ENCODE data around the gene CSF3R. TPM values are rescaled to one million over a fixed set of nuclear protein-coding genes. Genes with fewer than 3 reads are reported as not detected.

Gene CSF3R
- under 1 TPM in 1 of 2 experiments, not detected in 1; 0.44 TPM for total RNA-seq
- polyA plus RNA-seq: under 1 TPM in 2 of 3 donors, not detected in 1; 0.10 to 0.20 TPM
- 0 to 0.17 (median 0) reads per million in 6 experiments for total RNA-seq

- Mint-ChIP-seq H3K9me3 (no peaks in the 10 kb centered on the region), H3K27me3 (peaks cover 0 to 16% (median 4%) of the 10 kb centered on the region in 5 donors), H3K4me1 (peaks cover 7 to 23% (median 12%) of the 10 kb centered on the region in 4 donors), H3K4me3 (peak within 1 kb of the TSS; percentile 50 to 77 (median 65)), H3K27ac (peak within 1 kb of the TSS in 7 of 10 donors; percentile 22 to 86 (median 68)), H3K36me3 (no peaks in the 10 kb centered on the region)
- no peak for ATAC-seq
- POLR2A ChIA-PET: no interaction called here
- no peak for DNase-seq
Measured at GRCh38 chr1:36482724-36483388, at the start of gene CSF3R. Gene CSF3R, minus strand, starts transcription at chr1:36482913. Its CDS starts 3,417 bp downstream, at chr1:36479496.

GRCh38 chr1:36531833-36532232 is 49.1 kb upstream of the CSF3R start:
- POLR2A ChIA-PET: no interaction called here
- DNase-seq (no peak), ATAC-seq (no peak)
- Mint-ChIP-seq H3K27ac (no peak overlapping the region), H3K27me3 (peaks cover 0 to 30% (median 11%) of the 10 kb centered on the region in 5 donors), H3K4me1 (peaks cover 0 to 2% (median 0%) of the 10 kb centered on the region in 4 donors), H3K36me3 (no peaks in the 10 kb centered on the region), H3K4me3 (no peak overlapping the region), H3K9me3 (peaks cover 0 to 5% (median 0%) of the 10 kb centered on the region in 9 donors)

- Mint-ChIP-seq H3K4me1 (peaks cover 0 to 2% (median 0%) of the 10 kb centered on the region in 4 donors), H3K27me3 (peaks cover 0 to 24% (median 4%) of the 10 kb centered on the region in 5 donors), H3K27ac (no peak overlapping the region), H3K36me3 (no peaks in the 10 kb centered on the region), H3K4me3 (no peak overlapping the region), H3K9me3 (peaks cover 0 to 5% (median 0%) of the 10 kb centered on the region in 9 donors)
- DNase-seq: no peak
- ATAC-seq: no peak
- POLR2A ChIA-PET: no interaction called here
Measured at GRCh38 chr1:36530791-36531190, 48.1 kb upstream of the CSF3R start.

GRCh38 chr1:36530261-36530660 is 47.5 kb upstream of the CSF3R start:
- DNase-seq: no peak
- H3K27ac Mint-ChIP-seq: no peak overlapping the region
- H3K27me3 Mint-ChIP-seq: peaks cover 0 to 22% (median 4%) of the 10 kb centered on the region in 5 donors
- ATAC-seq: no peak
- peaks cover 0 to 5% (median 0%) of the 10 kb centered on the region in 9 donors for H3K9me3 Mint-ChIP-seq
- peaks cover 0 to 2% (median 0%) of the 10 kb centered on the region in 4 donors for H3K4me1 Mint-ChIP-seq
- no peak overlapping the region for H3K4me3 Mint-ChIP-seq
- H3K36me3 Mint-ChIP-seq: no peaks in the 10 kb centered on the region
- POLR2A ChIA-PET: no interaction called here

GRCh38 chr1:36529769-36530260 is 47.1 kb upstream of the CSF3R start:
- peaks cover 0 to 22% (median 4%) of the 10 kb centered on the region in 5 donors for H3K27me3 Mint-ChIP-seq
- ATAC-seq (no peak), DNase-seq (no peak)
- H3K36me3 Mint-ChIP-seq: no peaks in the 10 kb centered on the region
- peaks cover 0 to 2% (median 0%) of the 10 kb centered on the region in 4 donors for H3K4me1 Mint-ChIP-seq
- POLR2A ChIA-PET: no interaction called here
- H3K4me3 Mint-ChIP-seq: no peak overlapping the region
- H3K27ac Mint-ChIP-seq: no peak overlapping the region
- peaks cover 0 to 5% (median 0%) of the 10 kb centered on the region in 9 donors for H3K9me3 Mint-ChIP-seq

- H3K36me3 Mint-ChIP-seq: no peaks in the 10 kb centered on the region
- POLR2A ChIA-PET: no interaction called here
- peak in 1 of 10 donors; percentile 10 for DNase-seq
Measured at GRCh38 chr1:36528361-36529349, 45.9 kb upstream of the CSF3R start.

GRCh38 chr1:36525166-36525565 is 42.5 kb upstream of the CSF3R start:
- Mint-ChIP-seq H3K27ac (no peak overlapping the region), H3K4me3 (no peak overlapping the region), H3K9me3 (no peaks in the 10 kb centered on the region), H3K27me3 (peaks cover 0 to 6% (median 2%) of the 10 kb centered on the region in 5 donors), H3K36me3 (no peaks in the 10 kb centered on the region), H3K4me1 (peaks cover 0 to 4% (median 0%) of the 10 kb centered on the region in 4 donors)
- DNase-seq: peak in 1 of 10 donors; percentile 8
- no peak for ATAC-seq
- POLR2A ChIA-PET: no interaction called here

More at GRCh38 chr1:36528361-36529349, 45.9 kb upstream of the CSF3R start:
- H3K4me1 Mint-ChIP-seq: peaks cover 0 to 4% (median 0%) of the 10 kb centered on the region in 4 donors
- peaks cover 0 to 5% (median 0%) of the 10 kb centered on the region in 9 donors for H3K9me3 Mint-ChIP-seq
- no peak overlapping the region for H3K4me3 Mint-ChIP-seq
- H3K27ac Mint-ChIP-seq: no peak overlapping the region
- H3K27me3 Mint-ChIP-seq: peaks cover 0 to 17% (median 4%) of the 10 kb centered on the region in 5 donors
- no peak for ATAC-seq

GRCh38 chr1:36524359-36525062 is 41.8 kb upstream of the CSF3R start:
- Mint-ChIP-seq H3K4me3 (no peak overlapping the region), H3K9me3 (no peaks in the 10 kb centered on the region), H3K27ac (no peak overlapping the region), H3K4me1 (peaks cover 0 to 2% (median 0%) of the 10 kb centered on the region in 4 donors), H3K27me3 (no peaks in the 10 kb centered on the region), H3K36me3 (no peaks in the 10 kb centered on the region)
- DNase-seq (peak in 1 of 10 donors; percentile 7), ATAC-seq (no peak)
- POLR2A ChIA-PET: no interaction called here

- Mint-ChIP-seq H3K27ac (no peak overlapping the region), H3K36me3 (no peaks in the 10 kb centered on the region), H3K9me3 (no peaks in the 10 kb centered on the region), H3K27me3 (no peaks in the 10 kb centered on the region), H3K4me3 (no peak overlapping the region), H3K4me1 (peaks cover 0 to 2% (median 0%) of the 10 kb centered on the region in 4 donors)
- ATAC-seq (no peak), DNase-seq (no peak)
- POLR2A ChIA-PET: no interaction called here
Measured at GRCh38 chr1:36523850-36524249, 41.1 kb upstream of the CSF3R start.

- H3K4me1 Mint-ChIP-seq: peaks cover 0 to 2% (median 0%) of the 10 kb centered on the region in 4 donors
- H3K36me3 Mint-ChIP-seq: no peaks in the 10 kb centered on the region
- POLR2A ChIA-PET: no interaction called here
- peak in 1 of 10 donors; percentile 0 for DNase-seq
- no peak overlapping the region for H3K27ac Mint-ChIP-seq
- no peaks in the 10 kb centered on the region for H3K9me3 Mint-ChIP-seq
- H3K4me3 Mint-ChIP-seq: no peak overlapping the region
- no peak for ATAC-seq
- H3K27me3 Mint-ChIP-seq: no peaks in the 10 kb centered on the region
Measured at GRCh38 chr1:36523230-36523495, 40.5 kb upstream of the CSF3R start.

- POLR2A ChIA-PET: no interaction called here
- Mint-ChIP-seq H3K4me3 (no peak overlapping the region), H3K36me3 (no peaks in the 10 kb centered on the region), H3K27me3 (no peaks in the 10 kb centered on the region), H3K9me3 (no peaks in the 10 kb centered on the region), H3K27ac (no peak overlapping the region), H3K4me1 (peaks cover 0 to 2% (median 0%) of the 10 kb centered on the region in 4 donors)
- ATAC-seq (no peak), DNase-seq (peak in 1 of 10 donors; percentile 4)
Measured at GRCh38 chr1:36522461-36523229, 39.9 kb upstream of the CSF3R start.

- Mint-ChIP-seq H3K36me3 (no peaks in the 10 kb centered on the region), H3K4me3 (no peak overlapping the region)
- POLR2A ChIA-PET: no interaction called here
Measured at GRCh38 chr1:36522021-36522420, 39.3 kb upstream of the CSF3R start.

More at GRCh38 chr1:36522021-36522420, 39.3 kb upstream of the CSF3R start:
- DNase-seq (no peak), ATAC-seq (no peak)
- Mint-ChIP-seq H3K27me3 (no peaks in the 10 kb centered on the region), H3K27ac (no peak overlapping the region), H3K9me3 (no peaks in the 10 kb centered on the region), H3K4me1 (peaks cover 0 to 2% (median 0%) of the 10 kb centered on the region in 4 donors)

All from naive thymus-derived CD8-positive, alpha-beta T cell (primary cell).